SK-N-SH (cell line): ENCODE measurements around the gene LPP. TPM values are rescaled to one million over a fixed set of nuclear protein-coding genes. Genes with fewer than 3 reads are reported as not detected.

ENCODE experiments used
- CTCF ChIA-PET: fragments of 300-600, 350-600 bp; formaldehyde crosslinking; extraction: SDS; loops from one replicate; lab custom pipeline; 2021; lab: Yijun Ruan, JAX
- POLR2A ChIA-PET: fragments of 350-600 bp; sonication (Branson Sonifier 250); formaldehyde crosslinking; extraction: SDS; loops from one replicate; lab custom pipeline; 2020; ENCODE audit warnings: antibody characterized with exemption, inconsistent platforms; lab: Yijun Ruan, JAX
- DNase-seq: peaks from one replicate; pipeline ENCODE4 v3.0.0; 2012
- H2AFZ ChIP-seq: fragments of 200-600 bp; sonication (generic); 2 replicates; pipeline ENCODE4 v1.8.1; 2016; ENCODE audit warnings: antibody characterized with exemption, mild to moderate bottlenecking, low read depth
- H3F3A ChIP-seq: fragments of 200-600 bp; sonication (generic); replicated peaks from 2 replicates; pipeline ENCODE3; 2016; ENCODE audit warnings: antibody characterized with exemption, mild to moderate bottlenecking; ENCODE audit not compliant: insufficient read depth
- H3K27ac ChIP-seq, 2 experiments: fragments of 200-500 bp in 1 of 2; fragments of 200-600 bp in 1 of 2; sonication (Bioruptor generic) in 1 of 2; sonication (generic), shearing (Covaris generic) in 1 of 2; 2 replicates each; pipeline versions ENCODE4 v1.5.1 to v1.6.1; 2014 to 2016; ENCODE audit warnings: low read depth in 2 of 2, inconsistent platforms in 1 of 2, low read length in 1 of 2, mild to moderate bottlenecking in 1 of 2, mixed read lengths in 1 of 2
- H3K27me3 ChIP-seq: fragments of 200-600 bp; sonication (generic), shearing (Covaris generic); 2 replicates; pipeline ENCODE4 v1.6.1; 2016; ENCODE audit warnings: mixed run types; ENCODE audit not compliant: insufficient read depth
- H3K36me3 ChIP-seq, 2 experiments: fragments of 200-500 bp in 1 of 2; fragments of 200-600 bp in 1 of 2; sonication (Bioruptor generic) in 1 of 2; sonication (generic) in 1 of 2; replicated peaks in 1 of 2; 2 replicates each; pipeline versions ENCODE3 to v1.5.1; 2014 to 2016; ENCODE audit warnings: low read length in 1 of 2, mild to moderate bottlenecking in 1 of 2; ENCODE audit not compliant: insufficient read depth in 2 of 2, control insufficient read depth in 1 of 2
- H3K4me1 ChIP-seq, 2 experiments: fragments of 200-500 bp in 1 of 2; fragments of 200-600 bp in 1 of 2; sonication (Bioruptor generic) in 1 of 2; sonication (generic), shearing (Covaris generic) in 1 of 2; 2 replicates each; pipeline versions ENCODE4 v1.5.1 to v1.6.1; 2014 to 2016; ENCODE audit warnings: low read depth in 1 of 2, low read length in 1 of 2, mixed run types in 1 of 2; ENCODE audit not compliant: insufficient read depth in 2 of 2, control insufficient read depth in 1 of 2
- H3K4me2 ChIP-seq: fragments of 200-600 bp; sonication (generic), shearing (Covaris generic); 2 replicates; pipeline ENCODE4 v1.6.1; 2017; ENCODE audit warnings: mixed run types
- H3K4me3 ChIP-seq, 2 experiments: fragments of 200-500 bp in 1 of 2; fragments of 200-600 bp in 1 of 2; sonication (Bioruptor generic) in 1 of 2; sonication (generic), shearing (Covaris generic) in 1 of 2; 2 replicates each; pipeline versions ENCODE4 v1.5.1 to v1.8.1; 2014 to 2016; ENCODE audit warnings: low read depth in 2 of 2, inconsistent platforms in 1 of 2, low read length in 1 of 2, mild to moderate bottlenecking in 1 of 2, mixed read lengths in 1 of 2, moderate library complexity in 1 of 2
- H3K79me2 ChIP-seq: fragments of 200-600 bp; sonication (generic); 2 replicates; pipeline ENCODE4 v1.8.1; 2017; ENCODE audit warnings: mild to moderate bottlenecking; ENCODE audit not compliant: insufficient read depth
- H3K9ac ChIP-seq: fragments of 200-600 bp; sonication (generic); 2 replicates; pipeline ENCODE4 v1.6.1; 2017; ENCODE audit warnings: mixed run types
- H3K9me2 ChIP-seq: fragments of 200-600 bp; sonication (generic); 2 replicates; pipeline ENCODE4 v1.6.1; 2017; ENCODE audit warnings: mixed run types
- H3K9me3 ChIP-seq: fragments of 200-600 bp; sonication (generic); 2 replicates; pipeline ENCODE4 v1.6.1; 2017; ENCODE audit warnings: mixed run types, mild to moderate bottlenecking, moderate library complexity
- H4K20me1 ChIP-seq: fragments of 200-600 bp; sonication (generic); 2 replicates; pipeline ENCODE4 v1.6.1; 2017; ENCODE audit warnings: mild to moderate bottlenecking, mixed run types; ENCODE audit not compliant: insufficient read depth
- CTCF ChIP-seq: fragments of 200-600 bp; sonication (generic); IDR thresholded peaks from 2 replicates; pipeline ENCODE4 v1.6.1; 2017; ENCODE audit warnings: antibody characterized with exemption, mild to moderate bottlenecking, moderate library complexity
- EP300 ChIP-seq, 2 experiments: IDR thresholded peaks; 2 replicates each; pipeline versions ENCODE4 v1.4.0 to v1.6.1; 2012; ENCODE audit warnings: borderline replicate concordance in 1 of 2, low read depth in 1 of 2, low read length in 1 of 2
- FOXJ3 ChIP-seq: sonication (generic); formaldehyde crosslinking; IDR thresholded peaks from 2 replicates; pipeline ENCODE4 v1.5.1; 2020; ENCODE audit warnings: mild to moderate bottlenecking, missing genetic modification reagents
- GABPA ChIP-seq: IDR thresholded peaks from 2 replicates; pipeline ENCODE4 v1.4.0; 2012; ENCODE audit warnings: low read depth, mild to moderate bottlenecking
- GATA2 ChIP-seq: sonication (generic); formaldehyde crosslinking; IDR thresholded peaks from 2 replicates; pipeline ENCODE4 v1.5.0; 2020; ENCODE audit warnings: mild to moderate bottlenecking, missing genetic modification reagents
- MEF2A ChIP-seq: IDR thresholded peaks from 2 replicates; pipeline ENCODE4 v1.4.0; 2012; ENCODE audit warnings: low read depth, borderline replicate concordance
- MXI1 ChIP-seq: IDR thresholded peaks from 2 replicates; pipeline ENCODE4 v1.6.1; 2012; ENCODE audit warnings: mild to moderate bottlenecking, low read depth, low read length, improper control_type of control experiment
- PBX3 ChIP-seq: IDR thresholded peaks from 2 replicates; pipeline ENCODE4; 2012
- RCOR1 ChIP-seq: fragments of 150-350 bp; IDR thresholded peaks from 2 replicates; pipeline ENCODE4 v1.6.1; 2017; ENCODE audit warnings: antibody characterized with exemption, low read length
- REST ChIP-seq: IDR thresholded peaks from 2 replicates; pipeline ENCODE4 v1.6.1; 2012; ENCODE audit warnings: mild to moderate bottlenecking, low read depth, low read length, moderate library complexity
- RXRA ChIP-seq: IDR thresholded peaks from 2 replicates; pipeline ENCODE4 v1.4.0; 2012; ENCODE audit warnings: low read depth, mild to moderate bottlenecking, borderline replicate concordance
- WGBS: methylation state at CpG from one replicate; pipeline ENCODE4 v1.1.6; 2017; ENCODE audit warnings: low lambda C conversion rate; 5-methylcytosine and 5-hydroxymethylcytosine counted together
- polyA plus RNA-seq, 3 experiments: library from polyadenylated mRNA; depleted of rRNA; stranded (reverse); fragments of >200 nt; gene quantifications; 2 replicates each; pipeline ENCODE4 v1.2.3, GENCODE V29; 2012

The LPP gene
- polyA plus RNA-seq, 1 of the 3 experiments (the other 2 are of a cell fraction), result 6.6 TPM

GRCh38 chr3:188394623-188395022 lies 240.7 kb downstream of the LPP start (continued):
- TF ChIP-seq CTCF (no peak), RCOR1 (no peak), MXI1 (no peak), EP300 (IDR thresholded peaks at IDR 0.05; ENCODE audit: borderline replicate concordance in 1 of 2, low read depth in 1 of 2, low read length in 1 of 2) (no peak), MEF2A (no peak)

- WGBS, result 59% methylated on average over 2 of the region's 2 CpGs
- TF ChIP-seq PBX3, result no peak
- TF ChIP-seq RXRA, result no peak
- TF ChIP-seq RCOR1, result no peak
- TF ChIP-seq FOXJ3 (CRISPR knock-in tag), result no peak
- TF ChIP-seq GABPA, result no peak
- TF ChIP-seq MXI1, result no peak
- TF ChIP-seq GATA2 (CRISPR knock-in tag), result no peak
- TF ChIP-seq, all 33 proteins: peak for 0
- Histone ChIP-seq H3K27ac (no peak overlapping the region), H3K9ac (no peak overlapping the region), H3K4me3 (no peak overlapping the region), H3K9me3 (no peaks in the 10 kb centered on the region), H4K20me1 (no peaks in the 10 kb centered on the region), H3K9me2 (no peaks in the 10 kb centered on the region), H2AFZ (no peak overlapping the region), H3K27me3 (no peaks in the 10 kb centered on the region), H3K79me2 (peaks cover 82% of the 10 kb centered on the region), H3K36me3 (no peaks in the 10 kb centered on the region), H3K4me2 (no peak overlapping the region), H3K4me1 (peaks cover 0 to 9% of the 10 kb centered on the region in 2 experiments; a peak in 1 of 4 replicates), H3F3A (no peaks in the 10 kb centered on the region)
- CTCF ChIA-PET, result no interaction called here
- no peak for DNase-seq
- POLR2A ChIA-PET, result no interaction called here
These were observed 242.3 kb downstream of the LPP start for GRCh38 chr3:188396251-188396650.

GRCh38 chr3:188396900-188397299 lies 242.9 kb downstream of the LPP start:
- Histone ChIP-seq H3F3A (no peaks in the 10 kb centered on the region), H3K4me1 (peaks cover 0 to 9% of the 10 kb centered on the region in 2 experiments; a peak in 1 of 4 replicates), H3K9ac (no peak overlapping the region), H3K27me3 (no peaks in the 10 kb centered on the region), H3K36me3 (no peaks in the 10 kb centered on the region), H3K27ac (peak overlapping the region in 1 of 2 experiments; percentile 3; a peak in 1 of 4 replicates), H4K20me1 (no peaks in the 10 kb centered on the region), H3K4me3 (0 out of 4 replicates have a peak overlapping the region, but pooled peaks of 1 of the 2 experiments have one; percentile 11), H3K9me3 (no peaks in the 10 kb centered on the region), H3K79me2 (peaks cover 82% of the 10 kb centered on the region), H2AFZ (no peak overlapping the region), H3K4me2 (peak overlapping the region; percentile 27; the same call in 1 of the 2 replicates), H3K9me2 (no peaks in the 10 kb centered on the region)
- TF ChIP-seq CTCF (no peak), REST (no peak), PBX3 (no peak), MEF2A (no peak)
- 37% methylated on average over 3 of the region's 3 CpGs for WGBS
- DNase-seq, result no peak
- POLR2A ChIA-PET, result no interaction called here
- CTCF ChIA-PET, result no interaction called here
